HepG2 (cell line): ENCODE results near the gene PLSCR5. TPM values are rescaled to one million over a fixed set of nuclear protein-coding genes. Genes with fewer than 3 reads are reported as not detected.

ENCODE experiments used
- ATF7 ChIP-seq, 2 experiments: fragments of 450-650 bp in 1 of 2; sonication (generic) in 1 of 2; formaldehyde crosslinking in 1 of 2; IDR thresholded peaks; 2 replicates each; pipeline versions ENCODE4 v1.4.0 to v1.6.1; 2016 to 2020; ENCODE audit warnings: antibody characterized with exemption in 1 of 2, mild to moderate bottlenecking in 1 of 2, missing genetic modification reagents in 1 of 2
- BRF2 ChIP-seq: sonication (generic); formaldehyde crosslinking; IDR thresholded peaks from 2 replicates; pipeline ENCODE4 v1.8.1; 2022; ENCODE audit warnings: mild to moderate bottlenecking, missing genetic modification reagents
- CREB1 ChIP-seq, 2 experiments: fragments of 450-650 bp in 1 of 2; IDR thresholded peaks; 2 replicates each; pipeline ENCODE4 v1.6.1; 2016 to 2017; ENCODE audit warnings: control low read depth in 1 of 2, mild to moderate bottlenecking in 1 of 2, missing compliant biosample characterization in 1 of 2, missing genetic modification characterization in 1 of 2
- GRHL1 ChIP-seq: sonication (generic); formaldehyde crosslinking; conservative IDR thresholded peaks from 2 replicates; pipeline ENCODE4 v1.8.0; 2022; ENCODE audit warnings: missing genetic modification reagents
- HOXA7 ChIP-seq: sonication (generic); formaldehyde crosslinking; IDR thresholded peaks from 2 replicates; pipeline ENCODE4 v1.8.1; 2022; ENCODE audit warnings: mild to moderate bottlenecking, missing genetic modification reagents, moderate library complexity
- NAIF1 ChIP-seq: sonication (generic); formaldehyde crosslinking; IDR thresholded peaks from 2 replicates; pipeline ENCODE4 v1.5.0; 2020; ENCODE audit warnings: mild to moderate bottlenecking, missing genetic modification reagents, borderline replicate concordance
- PHF20 ChIP-seq: sonication (generic); formaldehyde crosslinking; IDR thresholded peaks from 2 replicates; pipeline ENCODE4 v1.5.0; 2020; ENCODE audit warnings: mild to moderate bottlenecking, missing genetic modification reagents
- RAD21 ChIP-seq: fragments of 450-650 bp; formaldehyde crosslinking; IDR thresholded peaks from 2 replicates; pipeline ENCODE4 v1.5.0; 2020; ENCODE audit warnings: mild to moderate bottlenecking
- RBM22 ChIP-seq: fragments of 200-400 bp; formaldehyde crosslinking; optimal IDR thresholded peaks from 2 replicates; pipeline ENCODE3; 2017; ENCODE audit warnings: mild to moderate bottlenecking, low read length, moderate library complexity
- SNAPC4 ChIP-seq: sonication (generic); formaldehyde crosslinking; IDR thresholded peaks from 2 replicates; pipeline ENCODE4 v1.4.0; 2020; ENCODE audit warnings: mild to moderate bottlenecking, missing genetic modification reagents
- TERF1 ChIP-seq: sonication (generic); formaldehyde crosslinking; IDR thresholded peaks from 2 replicates; pipeline ENCODE4 v1.8.0; 2022; ENCODE audit warnings: mild to moderate bottlenecking, missing genetic modification reagents, moderate library complexity
- THAP8 ChIP-seq: sonication (generic); formaldehyde crosslinking; IDR thresholded peaks from 2 replicates; pipeline ENCODE4 v1.5.1; 2020; ENCODE audit warnings: missing genetic modification reagents, mild to moderate bottlenecking, borderline replicate concordance
- ZFP1 ChIP-seq: IDR thresholded peaks from 2 replicates; pipeline ENCODE4 v1.6.1; 2016
- ZMAT5 ChIP-seq: sonication (generic); formaldehyde crosslinking; IDR thresholded peaks from 2 replicates; pipeline ENCODE4 v1.5.0; 2020; ENCODE audit warnings: mild to moderate bottlenecking, low read depth, missing genetic modification reagents, borderline replicate concordance
- ZNF232 ChIP-seq: sonication (generic); formaldehyde crosslinking; IDR thresholded peaks from 2 replicates; pipeline ENCODE4 v1.4.0; 2020; ENCODE audit warnings: missing genetic modification reagents, borderline replicate concordance
- ZNF484 ChIP-seq: sonication (generic); formaldehyde crosslinking; IDR thresholded peaks from 2 replicates; pipeline ENCODE4 v1.5.1; 2020; ENCODE audit warnings: mild to moderate bottlenecking, low read depth, missing genetic modification reagents, borderline replicate concordance
- ZNF614 ChIP-seq: IDR thresholded peaks from 2 replicates; pipeline ENCODE4 v1.6.1; 2018; ENCODE audit warnings: missing biosample characterization, missing genetic modification reagents, inconsistent platforms, borderline replicate concordance
- polyA plus RNA-seq, 8 experiments: library from polyadenylated mRNA; depleted of rRNA in 3 of 8; stranded (reverse) in 7 of 8; unstranded in 1 of 8; fragments of >200 nt; fragmentation: Illumina TruSeq in 4 of 8; extraction: Trizol in 4 of 8; gene quantifications; 2 replicates each; pipeline versions ENCODE4 v1.2.1 to v1.2.3, GENCODE V29; 2011 to 2016; ENCODE audit warnings: low read depth in 4 of 8, missing spikeins in 1 of 8, mixed read lengths in 1 of 8; ENCODE audit not compliant: insufficient read depth in 1 of 8
- total RNA-seq, 5 experiments: library from RNA; depleted of rRNA; stranded (reverse); fragments of >200 nt; fragmentation: Illumina TruSeq; extraction: Trizol; gene quantifications; 2 replicates each; pipeline ENCODE4 v1.2.3, GENCODE V29; 2016; ENCODE audit warnings: low read depth in 1 of 5

The PLSCR5 gene
- total and polyA plus RNA-seq, 2 of the 13 experiments (the other 11 are each of a cell fraction or from before 2014, with no cell fraction given), result 0.50 TPM; not detected in 1

- TF ChIP-seq ZNF484, result no peak
- no peak for TF ChIP-seq ZMAT5 (CRISPR knock-in tag)
- no peak for TF ChIP-seq HOXA7 (CRISPR knock-in tag)
- no peak for TF ChIP-seq GRHL1 (CRISPR knock-in tag)
- no peak for TF ChIP-seq PHF20 (CRISPR knock-in tag)
- no peak for TF ChIP-seq THAP8
- peak; percentile 70; the same call in 1 of the 2 replicates for TF ChIP-seq ZNF232 (CRISPR knock-in tag)
- TF ChIP-seq ZNF614, result peak; percentile 70; the same call in 1 of the 2 replicates
- no peak for TF ChIP-seq TERF1 (CRISPR knock-in tag)
- TF ChIP-seq ATF7 (IDR thresholded peaks at IDR 0.05), result no peak
- TF ChIP-seq ATF7 (CRISPR knock-in tag; IDR thresholded peaks at IDR 0.05), result no peak
- TF ChIP-seq RAD21 (CRISPR knock-in tag), result no peak
- TF ChIP-seq CREB1 (IDR thresholded peaks at IDR 0.05), result no peak
- peak; percentile 64; the same call in 1 of the 2 replicates for TF ChIP-seq CREB1 (CRISPR knock-in tag; IDR thresholded peaks at IDR 0.05)
- no peak for TF ChIP-seq BRF2 (CRISPR knock-in tag)
- 0 out of 2 replicates have a peak, but pooled peaks have one; percentile 28 for TF ChIP-seq ZFP1 (CRISPR knock-in tag)
- TF ChIP-seq NAIF1 (CRISPR knock-in tag), result no peak
- TF ChIP-seq RBM22, result no peak
- no peak for TF ChIP-seq SNAPC4 (CRISPR knock-in tag)
These were observed 21.4 kb upstream of the PLSCR5 start (continued) for GRCh38 chr3:146626403-146627122.
